ENCODE results near the gene ORC1. TPM values are rescaled to one million over a fixed set of nuclear protein-coding genes. Genes with fewer than 3 reads are reported as not detected.
A peak's percentile ranks its signal among the peaks of the same experiment; 100 is the strongest.

Gene ORC1
- total RNA-seq, 1 experiment from 2014 or later: 45.2 TPM

DNA sequence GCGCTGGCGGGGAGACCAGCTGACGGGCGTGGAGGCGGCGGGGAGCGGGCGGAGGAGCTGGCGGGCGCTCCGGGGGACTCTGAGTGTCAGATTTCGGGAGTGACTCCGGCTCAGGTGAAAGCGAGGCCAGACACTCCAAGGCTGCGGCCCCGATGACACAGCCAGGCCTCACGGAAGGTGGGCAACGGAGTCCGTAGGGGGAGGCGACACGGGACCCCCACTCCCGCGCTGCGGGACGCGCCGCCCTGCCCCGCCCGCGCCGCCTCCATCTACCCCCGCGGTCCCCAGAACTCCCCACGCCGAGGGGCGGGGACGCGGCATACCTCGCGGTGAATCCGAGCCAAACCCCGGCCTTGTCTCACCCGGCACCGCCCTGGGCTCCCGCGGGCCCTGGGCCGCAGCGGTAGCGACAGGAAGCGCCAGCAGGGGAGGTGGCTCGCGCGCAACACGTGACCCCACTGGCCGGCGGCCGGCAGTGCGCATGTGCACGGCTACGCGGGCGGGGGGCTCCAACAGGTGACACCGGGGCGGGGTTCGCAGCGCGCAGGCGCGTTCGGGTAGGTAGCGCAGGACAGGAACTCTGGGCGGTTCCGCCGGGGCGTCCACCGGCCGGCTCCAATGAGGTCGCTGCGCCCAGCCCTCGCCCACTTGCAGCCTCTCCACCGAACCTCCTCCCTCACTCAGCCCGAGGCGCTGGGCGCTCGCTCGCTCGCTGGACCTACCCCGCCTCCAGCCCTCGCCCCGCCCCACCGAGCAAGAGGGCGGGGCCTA is 38.3 kb downstream of the ORC1 start, which contains the start of gene CC2D1B:
CC2D1B (minus strand) TSS at position 460 of the 771 bp plus-strand sequence. CDS start 1,585 bp downstream, outside the sequence.
- peak within 1 kb of the TSS; percentile 91 for H3K27ac Mint-ChIP-seq
- POLR2A ChIA-PET: interaction anchor here (0.6 to 2.4 kb wide), 4 partner anchors 14 to 267 kb away, joined by 3 to 10 read pairs (median 6); partner anchors contain the start of genes ORC1, PRPF38A and SHISAL2A
- peak within 1 kb of the TSS; percentile 91 for H3K4me3 Mint-ChIP-seq
- no peaks in the 10 kb centered on the region for H3K9me3 Mint-ChIP-seq
- peaks cover 25% of the 10 kb centered on the region for H3K4me1 Mint-ChIP-seq
- CTCF ChIA-PET: interaction anchor here (0.6 to 1.8 kb wide), 4 partner anchors 15 to 316 kb away, joined by 3 to 10 read pairs (median 5); no protein-coding TSS in a partner anchor
- DNase-seq (ENCODE audit: low spot score) (peak; percentile 99), ATAC-seq (peak; percentile 96)
- peaks cover 26% of the 10 kb centered on the region for H3K36me3 Mint-ChIP-seq
- no peaks in the 10 kb centered on the region; the same call in 1 of the 2 replicates for H3K27me3 Mint-ChIP-seq (ENCODE audit: low read depth)
- no peak for TF ChIP-seq SOX15 (CRISPR knock-in tag; IDR thresholded peaks at IDR 0.05)
- TF ChIP-seq NR2C2 (CRISPR knock-in tag; IDR thresholded peaks at IDR 0.05): no peak
- TF ChIP-seq, protein P1, sequence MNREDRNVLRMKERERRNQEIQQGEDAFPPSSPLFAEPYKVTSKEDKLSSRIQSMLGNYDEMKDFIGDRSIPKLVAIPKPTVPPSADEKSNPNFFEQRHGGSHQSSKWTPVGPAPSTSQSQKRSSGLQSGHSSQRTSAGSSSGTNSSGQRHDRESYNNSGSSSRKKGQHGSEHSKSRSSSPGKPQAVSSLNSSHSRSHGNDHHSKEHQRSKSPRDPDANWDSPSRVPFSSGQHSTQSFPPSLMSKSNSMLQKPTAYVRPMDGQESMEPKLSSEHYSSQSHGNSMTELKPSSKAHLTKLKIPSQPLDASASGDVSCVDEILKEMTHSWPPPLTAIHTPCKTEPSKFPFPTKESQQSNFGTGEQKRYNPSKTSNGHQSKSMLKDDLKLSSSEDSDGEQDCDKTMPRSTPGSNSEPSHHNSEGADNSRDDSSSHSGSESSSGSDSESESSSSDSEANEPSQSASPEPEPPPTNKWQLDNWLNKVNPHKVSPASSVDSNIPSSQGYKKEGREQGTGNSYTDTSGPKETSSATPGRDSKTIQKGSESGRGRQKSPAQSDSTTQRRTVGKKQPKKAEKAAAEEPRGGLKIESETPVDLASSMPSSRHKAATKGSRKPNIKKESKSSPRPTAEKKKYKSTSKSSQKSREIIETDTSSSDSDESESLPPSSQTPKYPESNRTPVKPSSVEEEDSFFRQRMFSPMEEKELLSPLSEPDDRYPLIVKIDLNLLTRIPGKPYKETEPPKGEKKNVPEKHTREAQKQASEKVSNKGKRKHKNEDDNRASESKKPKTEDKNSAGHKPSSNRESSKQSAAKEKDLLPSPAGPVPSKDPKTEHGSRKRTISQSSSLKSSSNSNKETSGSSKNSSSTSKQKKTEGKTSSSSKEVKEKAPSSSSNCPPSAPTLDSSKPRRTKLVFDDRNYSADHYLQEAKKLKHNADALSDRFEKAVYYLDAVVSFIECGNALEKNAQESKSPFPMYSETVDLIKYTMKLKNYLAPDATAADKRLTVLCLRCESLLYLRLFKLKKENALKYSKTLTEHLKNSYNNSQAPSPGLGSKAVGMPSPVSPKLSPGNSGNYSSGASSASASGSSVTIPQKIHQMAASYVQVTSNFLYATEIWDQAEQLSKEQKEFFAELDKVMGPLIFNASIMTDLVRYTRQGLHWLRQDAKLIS (CRISPR knock-in tag; IDR thresholded peaks at IDR 0.05; ENCODE audit: borderline replicate concordance): no peak
- no peak for TF ChIP-seq ZNF263 (CRISPR knock-in tag; IDR thresholded peaks at IDR 0.05; ENCODE audit: low read depth)
- TF ChIP-seq CBFB (CRISPR knock-in tag; IDR thresholded peaks at IDR 0.05; ENCODE audit: low read depth): no peak
- TF ChIP-seq, protein P2, sequence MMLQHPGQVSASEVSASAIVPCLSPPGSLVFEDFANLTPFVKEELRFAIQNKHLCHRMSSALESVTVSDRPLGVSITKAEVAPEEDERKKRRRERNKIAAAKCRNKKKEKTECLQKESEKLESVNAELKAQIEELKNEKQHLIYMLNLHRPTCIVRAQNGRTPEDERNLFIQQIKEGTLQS (CRISPR knock-in tag; conservative IDR thresholded peaks at IDR 0.05): no peak
- no peak for TF ChIP-seq ESRRA (CRISPR knock-in tag; IDR thresholded peaks at IDR 0.05; ENCODE audit: borderline replicate concordance)
- no peak for TF ChIP-seq PRRX2 (CRISPR knock-in tag; IDR thresholded peaks at IDR 0.05)
- no peak for TF ChIP-seq MXD4 (CRISPR knock-in tag; IDR thresholded peaks at IDR 0.05; ENCODE audit: borderline replicate concordance)
- TF ChIP-seq NFYB (CRISPR knock-in tag; conservative IDR thresholded peaks at IDR 0.05; ENCODE audit: low read depth): peak; percentile 8; the same call in 1 of the 2 replicates
- TF ChIP-seq, protein P3, sequence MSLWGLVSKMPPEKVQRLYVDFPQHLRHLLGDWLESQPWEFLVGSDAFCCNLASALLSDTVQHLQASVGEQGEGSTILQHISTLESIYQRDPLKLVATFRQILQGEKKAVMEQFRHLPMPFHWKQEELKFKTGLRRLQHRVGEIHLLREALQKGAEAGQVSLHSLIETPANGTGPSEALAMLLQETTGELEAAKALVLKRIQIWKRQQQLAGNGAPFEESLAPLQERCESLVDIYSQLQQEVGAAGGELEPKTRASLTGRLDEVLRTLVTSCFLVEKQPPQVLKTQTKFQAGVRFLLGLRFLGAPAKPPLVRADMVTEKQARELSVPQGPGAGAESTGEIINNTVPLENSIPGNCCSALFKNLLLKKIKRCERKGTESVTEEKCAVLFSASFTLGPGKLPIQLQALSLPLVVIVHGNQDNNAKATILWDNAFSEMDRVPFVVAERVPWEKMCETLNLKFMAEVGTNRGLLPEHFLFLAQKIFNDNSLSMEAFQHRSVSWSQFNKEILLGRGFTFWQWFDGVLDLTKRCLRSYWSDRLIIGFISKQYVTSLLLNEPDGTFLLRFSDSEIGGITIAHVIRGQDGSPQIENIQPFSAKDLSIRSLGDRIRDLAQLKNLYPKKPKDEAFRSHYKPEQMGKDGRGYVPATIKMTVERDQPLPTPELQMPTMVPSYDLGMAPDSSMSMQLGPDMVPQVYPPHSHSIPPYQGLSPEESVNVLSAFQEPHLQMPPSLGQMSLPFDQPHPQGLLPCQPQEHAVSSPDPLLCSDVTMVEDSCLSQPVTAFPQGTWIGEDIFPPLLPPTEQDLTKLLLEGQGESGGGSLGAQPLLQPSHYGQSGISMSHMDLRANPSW (CRISPR knock-in tag; conservative IDR thresholded peaks at IDR 0.05; ENCODE audit: low read depth): no peak
- no peak for TF ChIP-seq ZNF219 (CRISPR knock-in tag; IDR thresholded peaks at IDR 0.05; ENCODE audit: borderline replicate concordance)
- TF ChIP-seq NFE2L1 (CRISPR knock-in tag; IDR thresholded peaks at IDR 0.05): no peak
- TF ChIP-seq MYBL2 (CRISPR knock-in tag; IDR thresholded peaks at IDR 0.05): peak; percentile 78; the same call in 1 of the 2 replicates
- TF ChIP-seq ETV6 (CRISPR knock-in tag; IDR thresholded peaks at IDR 0.05): 0 out of 2 replicates have a peak, but pooled peaks have one; percentile 28
- TF ChIP-seq, protein P4, sequence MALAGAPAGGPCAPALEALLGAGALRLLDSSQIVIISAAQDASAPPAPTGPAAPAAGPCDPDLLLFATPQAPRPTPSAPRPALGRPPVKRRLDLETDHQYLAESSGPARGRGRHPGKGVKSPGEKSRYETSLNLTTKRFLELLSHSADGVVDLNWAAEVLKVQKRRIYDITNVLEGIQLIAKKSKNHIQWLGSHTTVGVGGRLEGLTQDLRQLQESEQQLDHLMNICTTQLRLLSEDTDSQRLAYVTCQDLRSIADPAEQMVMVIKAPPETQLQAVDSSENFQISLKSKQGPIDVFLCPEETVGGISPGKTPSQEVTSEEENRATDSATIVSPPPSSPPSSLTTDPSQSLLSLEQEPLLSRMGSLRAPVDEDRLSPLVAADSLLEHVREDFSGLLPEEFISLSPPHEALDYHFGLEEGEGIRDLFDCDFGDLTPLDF (CRISPR knock-in tag; IDR thresholded peaks at IDR 0.05): no peak
- TF ChIP-seq SP1 (CRISPR knock-in tag; conservative IDR thresholded peaks at IDR 0.05): peak; percentile 83
- no peak for TF ChIP-seq ZBTB21 (CRISPR knock-in tag; IDR thresholded peaks at IDR 0.05; ENCODE audit: borderline replicate concordance)
- TF ChIP-seq, protein P5, sequence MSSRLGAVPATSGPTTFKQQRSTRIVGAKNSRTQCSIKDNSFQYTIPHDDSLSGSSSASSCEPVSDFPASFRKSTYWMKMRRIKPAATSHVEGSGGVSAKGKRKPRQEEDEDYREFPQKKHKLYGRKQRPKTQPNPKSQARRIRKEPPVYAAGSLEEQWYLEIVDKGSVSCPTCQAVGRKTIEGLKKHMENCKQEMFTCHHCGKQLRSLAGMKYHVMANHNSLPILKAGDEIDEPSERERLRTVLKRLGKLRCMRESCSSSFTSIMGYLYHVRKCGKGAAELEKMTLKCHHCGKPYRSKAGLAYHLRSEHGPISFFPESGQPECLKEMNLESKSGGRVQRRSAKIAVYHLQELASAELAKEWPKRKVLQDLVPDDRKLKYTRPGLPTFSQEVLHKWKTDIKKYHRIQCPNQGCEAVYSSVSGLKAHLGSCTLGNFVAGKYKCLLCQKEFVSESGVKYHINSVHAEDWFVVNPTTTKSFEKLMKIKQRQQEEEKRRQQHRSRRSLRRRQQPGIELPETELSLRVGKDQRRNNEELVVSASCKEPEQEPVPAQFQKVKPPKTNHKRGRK (CRISPR knock-in tag; IDR thresholded peaks at IDR 0.05; ENCODE audit: borderline replicate concordance): no peak
- TF ChIP-seq FOXK1 (CRISPR knock-in tag; IDR thresholded peaks at IDR 0.05): peak; percentile 60; the same call in 1 of the 2 replicates
- TF ChIP-seq ZNF121 (CRISPR knock-in tag; IDR thresholded peaks at IDR 0.05): no peak
- no peak for TF ChIP-seq ELF4 (CRISPR knock-in tag; IDR thresholded peaks at IDR 0.05; ENCODE audit: low read depth)
- TF ChIP-seq, protein P6, sequence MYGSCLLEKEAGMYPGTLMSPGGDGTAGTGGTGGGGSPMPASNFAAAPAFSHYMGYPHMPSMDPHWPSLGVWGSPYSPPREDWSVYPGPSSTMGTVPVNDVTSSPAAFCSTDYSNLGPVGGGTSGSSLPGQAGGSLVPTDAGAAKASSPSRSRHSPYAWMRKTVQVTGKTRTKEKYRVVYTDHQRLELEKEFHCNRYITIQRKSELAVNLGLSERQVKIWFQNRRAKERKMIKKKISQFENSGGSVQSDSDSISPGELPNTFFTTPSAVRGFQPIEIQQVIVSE (CRISPR knock-in tag; IDR thresholded peaks at IDR 0.05; ENCODE audit: borderline replicate concordance): no peak
- TF ChIP-seq, protein P7, sequence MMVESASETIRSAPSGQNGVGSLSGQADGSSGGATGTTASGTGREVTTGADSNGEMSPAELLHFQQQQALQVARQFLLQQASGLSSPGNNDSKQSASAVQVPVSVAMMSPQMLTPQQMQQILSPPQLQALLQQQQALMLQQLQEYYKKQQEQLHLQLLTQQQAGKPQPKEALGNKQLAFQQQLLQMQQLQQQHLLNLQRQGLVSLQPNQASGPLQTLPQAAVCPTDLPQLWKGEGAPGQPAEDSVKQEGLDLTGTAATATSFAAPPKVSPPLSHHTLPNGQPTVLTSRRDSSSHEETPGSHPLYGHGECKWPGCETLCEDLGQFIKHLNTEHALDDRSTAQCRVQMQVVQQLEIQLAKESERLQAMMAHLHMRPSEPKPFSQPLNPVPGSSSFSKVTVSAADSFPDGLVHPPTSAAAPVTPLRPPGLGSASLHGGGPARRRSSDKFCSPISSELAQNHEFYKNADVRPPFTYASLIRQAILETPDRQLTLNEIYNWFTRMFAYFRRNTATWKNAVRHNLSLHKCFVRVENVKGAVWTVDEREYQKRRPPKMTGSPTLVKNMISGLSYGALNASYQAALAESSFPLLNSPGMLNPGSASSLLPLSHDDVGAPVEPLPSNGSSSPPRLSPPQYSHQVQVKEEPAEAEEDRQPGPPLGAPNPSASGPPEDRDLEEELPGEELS (CRISPR knock-in tag; IDR thresholded peaks at IDR 0.05): peak; percentile 70
- TF ChIP-seq ZNF317 (CRISPR knock-in tag; IDR thresholded peaks at IDR 0.05; ENCODE audit: borderline replicate concordance, low read depth): no peak

Data from WTC11 (cell line).